Mammary epithelial cell (primary cell): ENCODE data around the gene TMEFF2.

Experiments
- CTCF ChIP-seq, 2 donors: IDR thresholded peaks in 1 of 2; conservative IDR thresholded peaks in 1 of 2; 2 replicates each; pipeline ENCODE4 v1.5.1; 2011 to 2012; ENCODE audit warnings: inconsistent platforms in 2 of 2, low read length in 2 of 2, mild to moderate bottlenecking in 2 of 2, control low read depth in 1 of 2, low read depth in 1 of 2; ENCODE audit not compliant: insufficient read depth in 1 of 2; ENCODE audit errors: extremely low read depth in 1 of 2
- EZH2 ChIP-seq: IDR thresholded peaks from 2 replicates; pipeline ENCODE4 v1.6.1; 2012; ENCODE audit warnings: low read length, inconsistent platforms, borderline replicate concordance

DNA sequence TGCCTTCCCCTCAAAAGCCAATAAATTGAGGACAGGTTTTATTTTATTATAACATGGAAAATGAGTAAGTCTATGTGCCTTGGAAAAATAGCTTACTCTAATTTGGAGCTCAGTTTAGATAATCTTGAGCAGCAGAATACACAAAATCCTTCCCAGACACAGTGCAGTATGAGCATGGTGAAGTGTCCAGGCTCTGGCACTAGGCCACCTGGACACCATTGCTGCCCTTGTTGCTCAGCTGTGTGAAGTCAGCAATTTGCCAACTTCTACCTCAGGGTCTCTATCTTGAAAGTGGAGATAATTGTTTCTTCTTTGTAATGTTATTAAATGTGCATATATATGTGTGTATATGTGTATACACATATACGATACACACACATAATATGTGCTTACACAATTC, 242.9 kb downstream of the TMEFF2 start:
- no peak for TF ChIP-seq CTCF (conservative IDR thresholded peaks at IDR 0.05 in 1 of 2, IDR thresholded peaks at IDR 0.05 in 1 of 2; ENCODE audit: extremely low read depth in 1 of 2, insufficient read depth in 1 of 2, low read depth in 1 of 2, low read length in 2 of 2)
- TF ChIP-seq EZH2, result no peak
